Hematopoietic multipotent progenitor cell treated with erythropoietin and hydrocortisone succinate and interleukin-3 and kit ligand, for 8 days (in vitro differentiated cells): ENCODE results near the gene RAD23A.
A peak's percentile ranks its signal among the peaks of the same experiment; 100 is the strongest.
"Not testable (repeated sequence)": the region's sequence is repeated elsewhere in the genome, so short reads cannot be mapped to it uniquely, and the experiment has no call there.

Experiments
- DNase-seq: peaks from one replicate; pipeline ENCODE4 v3.0.0-alpha.2; 2015

The RAD23A gene

DNA sequence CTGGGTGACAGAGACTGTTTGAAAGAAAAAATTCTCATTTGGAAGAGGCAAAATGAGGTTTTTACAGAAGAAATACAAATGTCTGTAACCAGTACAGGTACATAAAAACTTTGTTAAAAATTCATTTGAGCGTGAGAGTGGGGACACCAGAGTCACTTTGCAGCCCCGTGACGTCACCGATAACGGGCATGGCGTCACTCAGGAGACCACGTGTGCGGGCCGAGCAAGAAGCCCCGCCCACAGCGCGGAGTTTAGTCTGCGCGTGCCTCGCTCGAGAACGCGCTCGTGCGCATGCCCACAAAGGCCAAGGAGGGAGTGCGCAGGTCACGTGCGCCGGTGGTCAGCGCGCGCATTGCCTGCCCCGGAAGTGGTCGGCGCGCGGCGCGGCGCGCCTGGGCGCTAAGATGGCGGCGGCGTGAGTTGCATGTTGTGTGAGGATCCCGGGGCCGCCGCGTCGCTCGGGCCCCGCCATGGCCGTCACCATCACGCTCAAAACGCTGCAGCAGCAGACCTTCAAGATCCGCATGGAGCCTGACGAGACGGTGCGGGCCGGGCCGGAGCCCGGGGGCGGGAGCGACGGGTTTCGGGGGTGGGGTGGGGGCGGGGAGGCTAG, at the start of gene RAD23A:
Gene RAD23A, plus strand, starts transcription at position 384 of the 613 bp plus-strand sequence. Its CDS starts 87 bp downstream, at position 471.
- peak; percentile 98 for DNase-seq

- DNase-seq, result no peak
Measured at GRCh38 chr19:12896460-12896859, 49.2 kb upstream of the RAD23A start.

DNA sequence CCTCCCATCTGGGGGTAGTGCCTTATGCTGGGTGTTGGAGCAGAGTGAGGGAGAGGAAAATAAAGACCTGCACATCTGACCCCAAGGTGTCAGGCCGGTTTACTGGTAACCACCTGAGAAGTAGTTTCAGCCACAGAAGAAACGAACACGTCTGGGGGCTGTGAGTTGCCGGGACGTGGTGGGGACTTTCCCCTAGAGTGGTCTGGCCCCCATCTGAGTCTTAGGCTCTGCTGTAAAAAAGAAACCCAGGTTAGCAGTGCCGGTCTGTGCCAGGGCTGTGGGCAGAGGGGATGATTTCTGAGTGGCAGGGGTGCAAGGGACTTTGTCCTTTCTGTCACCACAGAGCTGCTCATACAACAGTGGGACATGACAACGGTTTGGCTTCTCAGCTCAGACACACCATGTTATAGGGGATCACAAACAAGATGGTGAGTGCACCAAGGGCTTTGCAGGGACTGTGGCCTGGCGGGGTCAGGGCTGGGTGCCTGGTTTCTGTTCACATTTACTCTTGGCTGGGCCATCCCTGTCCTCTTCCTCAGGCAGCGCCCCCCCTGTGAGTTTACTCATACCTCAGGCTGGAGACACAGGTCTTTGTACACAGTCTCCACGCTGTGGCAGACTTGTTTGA, 45.7 kb upstream of the RAD23A start:
- DNase-seq, result no peak

DNA sequence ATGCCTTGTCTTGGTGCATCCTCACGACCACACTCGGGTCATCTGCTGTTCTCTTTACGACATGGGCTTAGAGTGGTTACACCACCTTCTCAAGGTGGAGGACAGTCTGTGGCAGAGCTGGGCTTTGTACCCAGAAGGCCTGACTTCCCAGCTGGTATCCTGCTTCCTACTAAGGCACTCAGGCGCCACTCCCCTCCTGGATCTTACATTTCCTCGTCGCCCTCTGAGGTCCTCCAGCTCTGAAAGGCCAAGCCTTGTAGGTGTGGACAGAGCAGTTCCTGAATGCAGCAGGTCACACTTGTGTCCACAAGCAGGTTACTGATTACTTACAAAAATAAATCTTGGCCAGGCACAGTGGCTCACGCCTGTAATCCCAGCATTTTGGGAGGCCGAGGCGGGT, 38.5 kb upstream of the RAD23A start:
- DNase-seq, result no peak

- DNase-seq, result no peak
Measured at GRCh38 chr19:12912571-12912970, 33.1 kb upstream of the RAD23A start.

GRCh38 chr19:12913011-12913561, 32.6 kb upstream of the RAD23A start:
- DNase-seq, result peak; percentile 55

DNA sequence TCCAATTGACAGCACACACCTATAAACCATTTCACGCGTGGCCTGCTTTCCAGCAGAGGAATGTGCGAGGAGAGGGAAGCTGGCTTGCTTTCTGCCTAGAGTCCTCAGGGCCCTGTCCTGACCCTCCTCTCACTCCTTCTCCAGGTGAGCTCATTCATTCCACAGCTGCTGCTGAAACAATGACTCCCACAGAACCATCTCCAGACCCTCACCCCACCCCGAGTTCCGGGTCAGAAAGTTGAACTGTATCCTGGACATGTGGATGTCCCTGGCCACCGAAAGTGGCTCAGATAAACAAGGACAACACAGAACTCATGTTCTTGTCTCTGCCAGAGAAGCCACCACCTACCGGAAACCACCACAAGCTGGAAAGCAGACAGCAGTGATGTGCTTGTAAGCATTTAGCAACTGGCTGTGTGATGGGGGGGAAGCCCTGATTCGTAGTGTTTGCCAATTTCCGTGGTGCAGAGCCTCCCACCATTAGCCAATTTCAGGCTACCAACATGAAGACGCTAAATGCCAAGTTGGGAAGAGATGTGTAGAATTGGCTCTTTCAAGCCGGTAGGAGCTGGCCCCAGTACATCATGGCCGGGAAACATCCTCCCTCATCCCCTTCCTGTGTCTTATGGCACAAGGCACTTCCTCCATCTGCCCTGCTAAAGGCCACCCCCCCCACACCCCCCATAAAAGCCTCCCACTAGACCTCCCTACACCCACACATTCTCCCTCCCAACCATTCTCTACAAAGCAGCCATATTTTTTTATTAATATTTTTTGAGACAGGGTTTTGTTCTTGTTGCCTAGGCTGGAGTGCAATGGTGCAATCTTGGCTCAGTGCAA, 31.6 kb upstream of the RAD23A start:
- peak; percentile 73 for DNase-seq

DNA sequence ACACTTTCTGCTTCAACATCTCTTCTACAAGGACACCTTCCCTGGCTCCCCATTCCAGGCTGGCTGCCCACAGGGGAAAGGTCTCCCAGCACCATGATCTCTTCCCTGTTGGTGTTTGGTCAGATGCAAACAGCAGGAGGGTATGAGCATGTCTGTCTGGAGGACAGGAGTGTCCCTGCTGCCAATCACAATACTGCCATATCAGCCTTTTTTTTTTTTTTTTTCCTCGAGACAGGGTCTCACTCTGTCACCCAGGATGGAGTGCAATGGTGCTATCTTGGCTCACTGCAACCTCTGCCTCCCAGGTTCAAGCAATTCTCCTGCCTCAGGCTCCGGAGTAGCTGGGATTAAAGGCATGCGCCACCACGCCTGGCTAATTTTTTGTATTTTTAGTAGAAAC, 29.8 kb upstream of the RAD23A start:
- not testable (repeated sequence) for DNase-seq

DNA sequence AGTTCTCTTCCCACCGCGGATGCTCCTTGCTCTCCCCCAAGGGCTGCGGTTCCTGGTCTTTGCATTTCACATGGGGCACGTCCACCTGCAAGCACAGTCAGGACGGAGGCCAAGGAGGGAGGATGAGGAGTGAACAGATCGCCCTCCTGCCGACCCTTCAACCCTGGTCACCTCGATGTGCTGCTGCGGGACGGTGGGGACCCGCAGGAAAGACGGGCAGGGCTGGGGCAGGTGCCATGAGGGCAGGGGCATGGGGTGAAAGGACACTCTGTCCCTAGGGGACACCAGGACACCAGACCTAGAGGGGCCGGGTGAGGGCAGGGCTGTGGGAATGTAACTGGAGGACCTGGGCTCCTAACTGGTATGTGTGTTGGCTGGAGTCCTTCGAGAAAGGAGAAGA, 27.4 kb upstream of the RAD23A start:
- no peak for DNase-seq

- DNase-seq, result no peak
Measured at GRCh38 chr19:12921047-12921446, 24.6 kb upstream of the RAD23A start.

DNA sequence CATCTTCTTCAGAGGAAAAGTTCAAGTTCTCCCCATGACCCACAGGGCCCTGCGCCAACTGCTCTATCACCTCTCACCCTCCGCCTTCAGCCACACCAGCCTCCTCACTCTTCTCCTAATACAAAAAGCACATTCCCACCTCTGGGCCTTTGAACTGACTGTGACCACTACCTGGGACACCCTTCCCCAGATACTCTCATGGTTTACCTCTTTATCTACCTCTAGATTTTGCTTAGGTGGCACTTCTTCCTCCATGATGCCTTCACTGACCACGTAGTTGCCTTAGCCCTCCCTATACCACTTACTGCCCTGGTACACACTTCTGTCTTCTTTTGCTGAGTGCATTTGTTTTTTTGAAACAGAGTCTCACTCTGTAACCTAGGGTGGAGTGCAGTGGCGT, 22.7 kb upstream of the RAD23A start:
- no peak for DNase-seq

DNA sequence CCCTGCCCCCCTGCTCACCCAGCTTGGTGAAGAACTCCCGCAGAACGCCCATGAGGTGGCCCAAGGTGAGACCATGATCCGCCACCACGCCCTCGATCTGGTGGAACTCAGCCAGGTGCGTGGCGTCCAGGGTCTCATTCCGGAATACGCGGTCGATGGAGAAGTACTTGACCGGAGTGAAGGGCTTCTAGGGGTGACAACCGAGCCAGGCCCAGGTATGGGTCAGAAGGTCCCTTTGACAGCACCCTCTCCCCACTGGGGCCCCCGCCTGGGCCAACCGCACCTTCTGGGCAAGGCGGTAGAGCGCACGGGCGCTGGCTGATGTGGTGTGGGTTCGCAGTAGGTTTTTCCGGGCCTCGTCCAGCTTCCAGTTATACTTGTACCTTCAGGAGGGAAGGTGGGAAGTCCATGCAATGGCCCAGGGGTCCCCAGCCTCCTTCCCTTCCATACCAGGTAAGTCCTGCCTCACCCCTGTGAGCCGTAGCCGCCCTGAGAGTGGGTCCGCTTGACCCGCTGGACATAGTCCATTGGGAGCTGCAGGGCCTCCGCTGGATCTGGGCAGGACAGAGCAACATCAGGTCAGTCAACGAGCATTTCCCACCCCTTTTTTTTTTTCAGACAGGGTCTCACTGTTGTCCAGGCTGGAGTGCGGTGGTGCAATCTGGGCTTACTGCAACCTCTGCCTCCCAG, 20.9 kb upstream of the RAD23A start:
- no peak for DNase-seq

DNA sequence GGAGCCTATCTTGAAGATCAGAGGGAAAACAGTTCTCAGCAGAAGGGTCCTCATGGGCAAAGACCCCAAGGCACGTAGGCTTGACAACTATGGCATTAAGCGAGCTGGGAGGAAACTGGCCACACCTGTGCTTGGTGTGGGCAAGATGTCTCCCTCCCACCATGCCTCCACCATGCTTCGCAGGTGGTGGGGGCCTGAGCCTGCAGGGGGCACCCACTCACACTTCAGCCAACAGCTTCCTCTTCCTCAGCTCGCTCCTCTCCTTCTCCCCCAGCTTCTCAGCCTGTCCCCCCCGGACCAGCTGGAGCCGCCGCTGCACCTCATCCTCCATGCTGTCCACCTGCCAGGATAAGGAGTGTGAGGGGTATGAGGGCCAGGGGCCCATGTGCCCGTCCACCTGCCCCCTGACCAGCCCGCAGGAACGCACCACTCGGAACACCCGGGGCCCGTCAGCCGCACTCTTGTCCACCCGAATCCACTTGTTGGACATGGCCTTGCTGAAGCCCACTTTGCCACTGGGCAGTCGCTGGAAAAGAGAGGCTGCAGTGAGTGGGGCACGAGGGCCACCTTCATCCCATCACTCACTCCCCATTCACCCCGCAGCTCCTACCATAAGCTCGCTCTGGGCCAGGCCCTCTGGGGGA, 15.5 kb upstream of the RAD23A start:
- no peak for DNase-seq

DNA sequence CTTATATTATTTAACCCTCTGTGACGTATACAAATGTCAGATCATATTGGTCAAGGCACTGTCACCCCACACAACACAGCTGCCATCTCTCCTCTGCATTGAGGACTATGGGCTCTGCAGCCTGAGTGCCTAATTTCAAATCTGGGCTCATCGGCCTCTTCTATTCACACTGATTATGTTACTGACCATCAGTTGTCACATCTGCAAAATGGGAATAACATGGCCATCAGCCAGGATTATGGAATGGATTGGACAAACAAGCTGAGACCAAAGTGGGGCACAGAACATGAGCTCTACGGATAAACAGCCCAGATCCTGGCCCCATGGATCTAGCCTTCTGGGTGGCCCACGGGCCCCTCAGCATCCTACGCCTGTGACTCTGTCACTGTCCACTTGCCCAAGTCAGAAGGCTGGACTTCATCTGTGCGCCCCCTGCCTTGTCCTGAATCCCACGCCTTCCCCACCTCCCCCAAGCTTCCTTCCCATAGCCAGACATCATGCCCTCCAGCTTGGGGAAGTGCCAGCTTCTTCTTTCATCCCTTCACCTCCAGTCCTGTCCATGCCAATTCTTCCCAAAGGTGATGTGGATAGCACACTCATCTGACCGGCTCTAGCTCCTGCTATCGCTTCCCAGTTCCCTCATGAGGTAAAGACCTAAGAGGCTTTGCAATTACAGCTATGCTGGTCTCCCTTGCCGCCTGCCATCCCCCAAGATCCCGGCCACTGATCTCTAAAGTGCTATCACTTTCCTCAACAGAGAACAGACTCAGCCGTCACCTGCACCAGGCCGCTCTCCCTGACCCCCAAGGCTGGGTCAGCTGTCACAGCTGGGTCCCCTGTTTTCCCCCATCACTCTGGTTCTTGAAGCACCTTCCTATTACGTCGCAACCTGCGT, 13.0 kb upstream of the RAD23A start:
- peak; percentile 25 for DNase-seq

DNA sequence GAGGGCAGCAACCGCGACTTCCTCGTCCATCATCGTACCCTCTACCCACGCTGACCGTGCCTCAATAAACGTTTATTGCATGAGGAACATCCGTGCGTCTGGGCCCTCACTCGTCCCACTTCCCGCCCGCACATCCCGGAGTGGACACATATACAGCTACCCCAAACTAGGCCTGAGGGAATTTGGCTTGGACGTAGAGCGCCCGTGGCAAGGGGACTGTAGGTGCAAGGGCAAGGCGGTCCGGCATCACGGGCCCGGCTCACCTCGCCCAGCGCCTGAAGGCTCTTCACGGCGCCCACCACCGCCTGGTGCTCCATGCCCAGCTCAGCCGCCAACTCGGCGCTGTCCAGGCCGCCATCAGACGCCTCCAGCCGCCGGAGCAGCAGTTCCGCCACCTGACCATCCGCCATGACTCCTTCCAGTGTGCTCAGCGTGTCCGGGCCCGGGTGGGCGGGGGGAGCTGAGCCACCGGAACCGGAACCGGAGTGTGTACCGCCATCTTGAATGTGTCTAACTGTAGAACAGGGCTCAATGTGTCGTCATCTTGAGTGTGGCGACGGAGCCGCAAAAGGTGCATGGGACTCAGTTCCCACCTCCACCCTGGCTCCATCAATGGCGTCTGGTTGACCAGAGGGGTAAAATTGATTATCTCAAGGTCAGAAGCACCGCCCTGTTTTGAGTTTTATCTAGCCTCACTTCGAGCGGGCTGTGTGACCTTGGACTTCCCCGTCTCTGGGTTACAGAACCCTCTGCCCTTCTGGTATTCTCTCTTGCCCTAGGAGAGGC, 12.2 kb upstream of the RAD23A start, which contains the start of gene FARSA:
Gene FARSA, minus strand, starts transcription at position 425 of the 786 bp plus-strand sequence. Its CDS starts 15 bp downstream, at position 410.
- DNase-seq, result peak; percentile 93

DNA sequence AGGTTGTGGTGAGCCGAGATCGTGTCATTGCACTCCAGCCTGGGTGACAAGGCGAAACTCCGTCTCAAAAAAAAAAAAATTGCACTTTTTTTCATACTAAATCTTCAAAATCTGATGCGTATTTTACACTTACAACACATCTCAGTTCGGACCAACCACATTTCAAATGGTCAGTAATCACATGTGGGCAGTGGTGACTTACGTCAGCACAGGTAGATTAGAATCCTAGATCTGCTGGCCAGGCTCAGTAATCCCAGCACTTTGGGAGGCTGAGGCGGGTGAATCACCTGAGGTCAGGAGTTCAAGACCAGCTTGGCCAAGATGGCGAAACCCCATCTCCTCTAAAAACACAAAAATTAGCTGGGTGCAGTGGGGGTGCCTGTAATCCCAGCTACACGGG, 10.6 kb upstream of the RAD23A start:
- no peak for DNase-seq

DNA sequence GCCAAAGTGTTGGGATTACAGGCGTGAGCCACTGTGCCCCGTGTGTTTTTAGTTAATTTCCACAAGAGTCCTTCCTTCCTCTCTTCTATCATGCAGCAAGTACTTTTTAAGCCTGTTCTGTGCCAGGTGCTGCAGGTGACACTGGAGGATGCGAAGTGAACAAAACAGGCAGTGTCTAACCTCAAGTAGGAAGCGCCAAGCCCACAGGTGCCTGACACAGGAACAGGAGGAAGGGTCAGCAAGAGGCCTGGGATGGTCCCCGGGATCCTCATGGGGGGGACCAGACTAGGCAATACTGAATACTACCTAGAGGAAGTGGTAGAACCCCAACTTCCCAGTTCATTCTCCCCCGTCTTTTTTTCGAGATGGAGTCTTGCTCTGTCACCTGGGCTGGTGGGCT, 9.1 kb upstream of the RAD23A start:
- DNase-seq, result peak; percentile 30

GRCh38 chr19:12937093-12937926, 8.4 kb upstream of the RAD23A start:
- peak; percentile 84 for DNase-seq
